ENCODE data around the gene C1D.
A peak's percentile ranks its signal among the peaks of the same experiment; 100 is the strongest.

Gene C1D

DNA sequence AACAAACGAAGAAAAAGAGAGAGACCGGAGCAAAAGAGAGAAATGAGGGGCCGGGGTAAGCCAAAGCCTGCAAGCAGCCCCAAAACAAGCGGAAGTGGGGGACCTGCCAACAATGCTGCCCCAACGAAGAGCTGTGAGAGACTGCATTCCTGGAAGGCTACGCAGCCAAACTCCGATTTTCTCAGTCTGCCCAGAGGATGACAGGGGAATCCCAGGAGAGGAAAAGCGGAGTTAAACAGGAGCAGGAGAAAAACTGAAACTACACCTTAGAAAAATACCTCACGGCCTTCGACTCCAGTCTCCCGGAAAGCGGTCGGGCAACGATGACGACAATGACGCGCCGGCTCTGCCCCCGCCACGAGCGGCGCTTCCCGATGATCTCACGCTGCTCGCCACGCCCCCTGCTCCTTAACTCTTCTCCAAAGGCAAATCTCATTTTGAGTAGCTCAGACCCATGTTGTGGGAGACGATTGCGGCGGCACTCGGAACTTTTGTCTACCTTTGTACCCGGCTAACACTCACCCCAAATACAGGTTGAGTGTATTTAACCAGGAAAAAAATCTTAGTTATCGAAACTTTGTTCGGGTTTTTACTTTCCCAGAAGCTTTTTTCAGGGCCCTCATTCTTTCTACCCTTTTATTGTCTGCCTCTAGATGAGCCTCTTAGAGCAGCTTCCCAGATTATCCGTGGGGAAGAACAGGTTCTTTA lies at the start of gene C1D:
TSS of gene C1D (minus strand) at position 325 of the 708 bp plus-strand sequence. CDS start 15,694 bp downstream, outside the sequence.
- peak; percentile 96 for DNase-seq

DNA sequence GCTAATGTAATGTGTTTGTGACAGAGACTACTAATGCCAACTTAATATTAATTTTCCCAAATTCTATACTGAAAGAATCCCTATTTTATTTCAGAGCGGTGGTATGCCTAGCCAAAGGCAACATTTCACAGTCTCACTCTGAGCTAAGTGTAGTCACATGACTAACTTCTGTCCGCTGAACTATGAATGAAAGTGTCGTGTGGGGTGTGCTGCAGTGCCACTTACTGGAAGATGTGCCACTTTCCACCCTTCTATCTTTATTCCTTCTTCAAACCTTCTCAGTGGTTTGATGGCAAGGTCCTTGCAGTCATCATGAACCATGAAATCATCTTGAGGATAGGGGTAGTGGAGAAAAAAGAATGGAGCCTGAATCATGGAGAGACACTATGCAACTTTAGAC lies 47.3 kb upstream of the C1D start:
- no peak for DNase-seq

DNA sequence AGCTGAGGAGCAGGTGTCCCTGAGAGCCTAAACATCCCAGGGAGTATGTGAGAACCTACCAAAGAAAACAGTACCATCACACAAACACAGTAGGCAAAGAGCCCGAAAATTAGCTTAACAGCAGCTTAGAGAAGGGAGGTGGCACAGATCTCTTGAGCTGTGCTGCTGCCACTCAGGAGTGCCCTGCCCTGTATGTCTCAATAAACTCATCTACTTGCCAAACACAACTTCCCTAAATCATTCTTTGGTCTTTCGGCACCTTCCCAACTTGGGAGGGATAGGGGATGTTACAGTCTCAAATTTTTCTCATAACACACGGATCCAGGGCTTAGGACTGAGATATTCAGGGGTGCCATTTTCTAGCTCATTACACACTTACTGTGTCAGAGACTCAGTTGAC lies 45.3 kb upstream of the C1D start:
- DNase-seq: no peak

DNA sequence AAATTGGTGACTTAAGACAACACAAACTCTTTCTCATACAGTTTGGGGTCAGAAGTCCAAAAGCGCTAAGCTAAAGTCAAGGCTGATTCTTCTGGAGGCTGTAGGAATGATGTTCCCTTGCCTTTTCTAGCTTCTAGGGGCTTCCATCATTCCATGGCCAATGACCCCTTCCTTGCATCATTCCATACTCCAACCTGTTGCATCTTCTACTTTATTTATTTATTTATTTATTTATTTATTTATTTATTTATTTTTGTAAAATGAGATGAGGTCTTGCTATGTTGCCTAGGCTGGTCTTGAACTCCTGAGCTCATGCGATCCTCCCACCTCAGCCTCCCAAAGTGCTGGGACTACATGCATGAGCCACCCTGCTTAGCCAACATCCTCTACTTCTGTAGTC lies 44.7 kb upstream of the C1D start:
- no peak for DNase-seq

DNA sequence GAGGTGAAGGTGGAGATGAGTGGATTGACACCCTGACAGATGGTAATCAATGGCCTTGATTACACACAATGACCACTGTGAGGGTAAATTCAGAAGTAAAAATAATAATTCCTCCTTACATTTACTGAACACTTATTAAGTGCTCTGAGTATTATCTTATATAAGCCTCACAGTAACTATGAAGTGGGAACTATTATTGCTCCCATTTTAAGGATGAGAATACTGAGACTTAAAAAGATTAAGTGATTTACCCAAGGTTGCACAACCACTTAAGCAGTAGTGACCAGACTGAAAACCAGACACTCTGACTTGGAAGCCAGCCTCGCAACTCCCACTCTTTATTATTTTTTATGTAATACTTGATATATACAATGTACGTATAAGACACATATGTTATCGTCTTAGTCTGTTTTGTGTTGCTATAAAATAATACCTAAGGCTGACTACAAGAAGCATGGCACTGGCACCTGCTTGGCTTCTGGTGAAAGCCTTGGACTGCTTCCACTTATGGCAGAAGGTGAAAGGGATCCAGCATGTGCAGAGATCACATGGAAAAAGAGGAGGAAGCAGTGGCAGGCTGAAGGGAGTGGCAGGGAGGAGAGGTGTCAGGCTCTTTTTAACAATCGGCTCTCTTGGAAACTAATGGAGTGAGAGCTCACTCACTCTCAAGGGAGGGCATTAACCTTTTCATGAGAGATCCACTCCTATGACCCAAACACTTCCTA lies 41.5 kb upstream of the C1D start:
- no peak for DNase-seq

DNA sequence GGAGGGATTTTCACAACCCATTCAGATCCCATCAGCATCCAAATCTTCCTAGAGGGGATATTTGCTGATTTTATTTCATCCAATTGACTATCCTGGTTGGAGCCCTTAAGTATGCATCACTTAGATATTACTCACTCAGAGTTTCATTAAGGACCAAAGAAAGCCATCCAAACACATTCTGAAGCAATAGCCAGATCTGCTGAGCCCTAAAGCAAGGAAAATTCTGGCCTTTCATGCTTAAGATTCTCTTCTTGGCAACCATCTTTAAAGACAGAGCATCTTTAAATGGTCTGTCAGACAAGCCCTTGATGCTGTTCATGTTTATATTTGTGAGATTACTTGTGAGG lies 40.9 kb upstream of the C1D start:
- no peak for DNase-seq

DNA sequence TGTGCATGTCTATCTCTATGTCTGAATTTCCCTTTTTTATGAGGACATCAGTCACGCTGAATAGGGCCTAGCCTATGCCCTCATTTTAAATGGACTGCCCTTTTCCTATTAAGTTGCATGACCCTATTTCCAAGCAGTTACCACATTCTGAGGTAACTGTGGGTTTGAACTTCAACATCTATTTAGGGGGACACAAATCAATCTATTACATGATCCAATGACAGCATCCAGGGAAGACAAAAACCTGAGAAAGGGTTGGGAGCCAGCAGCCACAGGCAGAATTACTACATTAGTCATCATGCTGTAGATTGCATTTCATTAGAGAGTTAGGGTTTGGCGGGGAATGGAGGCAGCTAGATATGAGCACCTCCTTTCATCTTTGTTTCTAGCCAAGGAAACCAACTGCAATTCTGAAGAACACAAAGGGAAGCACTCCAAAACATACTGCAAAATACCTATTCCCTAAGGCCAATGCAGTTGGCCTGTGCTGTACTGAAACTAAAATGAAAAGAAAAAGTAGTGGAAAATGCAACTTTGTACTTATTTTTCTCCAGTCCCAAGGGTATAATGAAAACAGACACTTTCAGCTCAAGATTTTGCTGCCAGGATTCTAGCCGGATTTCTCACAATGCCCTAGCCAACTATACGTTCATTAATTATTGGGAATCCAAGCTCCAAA lies 40.4 kb upstream of the C1D start:
- DNase-seq: no peak

DNA sequence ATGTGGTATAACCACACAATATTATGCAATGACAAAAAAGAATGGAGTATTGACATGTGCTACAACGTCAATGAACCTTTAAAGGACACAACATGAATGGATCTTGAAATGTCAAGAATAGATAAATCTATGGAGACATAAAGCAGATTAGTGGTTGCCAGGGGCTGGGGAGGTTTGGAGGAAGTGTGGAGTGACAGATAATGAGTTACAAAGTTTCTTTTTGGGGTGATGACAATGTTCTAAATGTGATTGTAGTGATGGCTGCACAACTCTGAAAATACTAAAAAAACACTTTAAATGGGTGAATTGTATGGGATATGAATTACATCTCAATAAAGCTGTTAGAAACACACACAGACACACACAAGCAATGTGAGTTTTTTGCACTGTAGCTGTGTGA lies 37.4 kb upstream of the C1D start:
- no peak for DNase-seq

- DNase-seq: no peak
Measured at GRCh38 chr2:68099260-68099659, 36.5 kb upstream of the C1D start.

DNA sequence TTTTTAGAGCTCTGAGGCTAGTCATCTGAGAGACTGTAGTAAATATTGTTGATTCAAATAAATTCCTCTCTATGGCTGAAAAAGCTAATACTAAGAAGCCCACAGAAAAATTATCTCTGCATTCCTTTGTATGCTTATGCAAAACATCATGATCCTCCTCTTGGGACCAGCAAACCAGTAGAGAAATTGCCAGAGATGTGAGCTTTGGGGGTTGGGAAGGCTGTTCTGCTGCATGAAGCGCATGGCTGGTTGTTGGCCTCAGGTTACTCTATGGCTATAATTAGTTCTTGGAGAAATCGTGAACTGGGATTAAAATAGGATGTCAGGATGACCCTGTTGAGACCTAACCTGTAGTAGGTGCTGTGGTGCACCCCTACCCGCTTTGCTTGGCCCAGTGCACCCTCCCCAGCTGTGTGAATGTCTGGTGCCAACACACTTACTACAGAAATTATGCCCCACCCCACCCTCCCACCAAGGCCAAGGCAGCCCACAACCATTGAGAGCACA lies 35.5 kb upstream of the C1D start:
- DNase-seq: no peak

DNA sequence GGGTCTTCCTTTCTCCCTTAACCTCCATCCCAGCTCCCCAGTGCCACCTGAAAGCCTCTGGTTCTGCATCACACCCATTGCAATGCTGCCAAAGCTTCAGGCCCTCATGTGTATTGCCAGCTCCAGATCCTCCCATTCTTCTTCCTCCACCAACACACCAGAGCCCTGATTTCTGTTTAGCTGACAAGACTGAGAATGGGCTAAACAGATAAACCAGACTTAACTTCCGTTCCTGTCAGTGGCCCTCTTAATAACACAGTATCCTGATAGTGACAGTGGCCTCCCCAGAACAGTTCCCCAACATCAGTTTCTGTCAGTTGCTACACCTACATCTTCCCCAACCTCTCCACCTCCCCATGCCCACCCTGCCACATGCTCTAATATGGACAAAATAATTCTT lies 31.3 kb upstream of the C1D start:
- no peak for DNase-seq

- no peak for DNase-seq
Measured at GRCh38 chr2:68093634-68094033, 30.8 kb upstream of the C1D start.

DNA sequence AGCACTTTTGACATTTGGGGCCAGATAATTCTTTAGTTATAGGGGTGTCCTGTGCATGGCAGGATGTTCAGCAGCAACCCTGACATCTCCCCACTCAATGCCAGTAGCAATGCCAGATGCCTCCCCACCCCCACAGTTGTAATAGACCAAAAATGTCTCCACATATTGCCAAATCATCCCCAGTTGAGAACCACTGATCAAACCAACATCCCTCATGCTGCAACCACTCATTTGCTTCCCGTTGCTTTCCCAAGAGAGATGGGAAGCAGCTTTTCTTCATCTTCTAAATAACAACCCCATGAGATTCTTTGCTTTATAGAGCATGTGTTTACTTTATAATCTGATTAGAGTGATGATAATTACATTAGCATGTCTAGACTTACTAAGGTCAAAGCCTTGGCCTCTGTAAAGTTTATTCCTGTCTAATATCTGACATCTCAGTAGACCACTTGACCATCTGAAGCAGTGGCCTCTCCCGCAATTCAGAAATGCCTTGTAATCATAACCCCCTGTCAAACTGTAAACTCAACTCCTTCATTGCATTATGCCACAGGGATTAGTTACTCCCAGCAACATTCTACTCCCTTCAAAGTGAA lies 28.7 kb upstream of the C1D start:
- DNase-seq: no peak

DNA sequence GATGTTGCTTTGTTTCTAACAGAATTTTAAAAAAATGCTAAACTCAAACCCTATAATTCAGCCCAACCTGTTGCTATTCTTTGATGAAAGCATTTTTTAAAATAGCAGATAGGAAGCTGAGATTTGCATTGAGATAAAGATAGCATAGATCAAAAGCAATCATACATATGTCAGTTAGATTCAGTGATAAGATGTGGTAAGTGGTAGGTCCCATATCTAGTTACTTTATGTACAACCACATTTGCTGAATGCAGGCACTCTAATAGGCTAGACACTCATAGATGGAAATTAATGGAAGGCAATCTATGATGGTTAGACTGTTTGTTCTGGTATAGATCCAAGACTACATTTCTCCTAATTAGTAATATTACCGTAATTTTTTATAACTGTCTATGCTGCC lies 27.2 kb upstream of the C1D start:
- no peak for DNase-seq

GRCh38 chr2:68088940-68089339 lies 26.1 kb upstream of the C1D start:
- no peak for DNase-seq

GRCh38 chr2:68086166-68086565 lies 23.4 kb upstream of the C1D start:
- no peak for DNase-seq

- no peak for DNase-seq
Measured at GRCh38 chr2:68083346-68083745, 20.5 kb upstream of the C1D start.

DNA sequence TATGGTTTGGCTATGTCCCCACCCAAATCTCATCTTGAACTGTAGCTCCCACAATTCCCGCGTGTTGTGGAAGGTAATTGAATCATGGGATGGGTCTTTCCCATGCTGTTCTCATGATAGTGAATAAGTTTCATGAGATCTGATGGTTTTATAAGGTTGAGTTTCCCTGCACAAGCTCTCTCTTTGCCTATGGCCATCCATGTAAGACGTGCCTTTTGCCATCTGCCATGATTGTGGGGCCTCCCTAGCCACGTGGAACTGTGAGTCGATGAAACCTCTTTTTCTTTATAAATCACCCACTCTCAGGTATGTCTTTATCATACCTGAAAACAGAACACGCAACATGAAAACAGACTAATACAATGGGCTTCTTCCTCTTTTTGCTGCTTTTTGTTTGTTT lies 11.2 kb upstream of the C1D start:
- no peak for DNase-seq

DNA sequence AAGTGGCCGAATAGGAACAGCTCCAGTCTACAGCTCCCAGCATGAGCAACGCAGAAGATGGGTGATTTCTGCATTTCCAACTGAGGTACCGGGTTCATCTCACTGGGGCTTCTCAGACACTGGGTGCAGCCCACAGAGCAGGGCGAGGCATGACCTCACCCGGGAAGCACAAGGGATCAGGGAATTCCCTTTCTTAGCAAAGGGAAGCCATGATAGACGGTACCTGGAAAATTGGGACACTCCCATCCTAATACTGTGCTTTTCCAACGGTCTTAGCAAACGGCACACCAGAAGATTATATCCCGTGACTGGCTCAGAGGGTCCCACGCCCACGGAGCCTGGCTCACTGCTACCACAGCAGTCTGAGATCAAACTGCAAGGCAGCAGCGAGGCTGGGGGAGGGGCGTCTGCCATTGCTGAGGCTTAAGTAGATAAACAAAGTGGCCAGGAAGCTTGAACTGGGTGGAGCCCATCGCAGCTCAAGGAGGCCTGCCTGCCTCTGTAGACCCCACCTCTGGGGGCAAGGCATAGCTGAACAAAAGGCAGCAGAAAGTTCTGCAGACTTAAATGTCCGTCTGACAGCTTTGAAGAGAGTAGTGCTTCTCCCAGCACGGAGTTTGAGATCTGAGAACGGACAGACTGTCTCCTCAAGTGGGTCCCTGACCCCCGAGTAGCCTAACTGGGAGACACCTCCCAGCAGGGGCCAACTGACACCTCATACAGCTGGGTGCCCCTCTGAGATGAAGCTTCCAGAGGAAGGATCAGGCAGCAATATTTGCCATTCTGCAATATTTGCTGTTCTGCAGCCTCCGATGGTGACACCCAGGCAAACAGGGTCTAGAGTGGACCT lies 1.2 kb upstream of the C1D start:
- peak; percentile 6 for DNase-seq

- DNase-seq: no peak
Measured at GRCh38 chr2:68060652-68061051, 2.2 kb downstream of the C1D start.

- DNase-seq: no peak
Measured at GRCh38 chr2:68059784-68060525, 2.8 kb downstream of the C1D start.

All from stimulated activated CD4-positive, alpha-beta T cell treated with anti-CD3 and anti-CD28 coated beads, Interleukin-4, amount 100 ng/mL, for 1 hour (primary cell).